CD4-positive, alpha-beta T cell (primary cell): ENCODE results near the gene RBM20. TPM values are rescaled to one million over a fixed set of nuclear protein-coding genes. Genes with fewer than 3 reads are reported as not detected.

ENCODE experiments used
- ATAC-seq: fragments of 200-7000 bp; cut with Tn5 transposase; one replicate; pipeline ENCODE4 v1.10.0; 2022; ENCODE audit warnings: mild to moderate bottlenecking; ENCODE audit not compliant: poor library complexity
- CTCF ChIA-PET: fragments of 350-600 bp; sonication (Branson Sonifier 250); formaldehyde crosslinking; loops from one replicate; lab custom pipeline; 2021; ENCODE audit warnings: antibody characterized with exemption, inconsistent platforms; lab: Charles Lee
- POLR2A ChIA-PET: fragments of 350-600 bp; sonication (Branson Sonifier 250); formaldehyde crosslinking; loops from one replicate; lab custom pipeline; 2021; ENCODE audit warnings: antibody characterized with exemption, inconsistent platforms; lab: Charles Lee
- DNase-seq, 14 experiments: peaks; one replicate each; pipeline ENCODE4 v3.0.0-alpha.2; 2013 to 2020; ENCODE audit warnings: mixed read lengths in 2 of 14
- H3K27ac ChIP-seq, 2 donors: one replicate each; pipeline versions ENCODE4 v1.5.1 to v1.7.0; 2013; ENCODE audit warnings: low read length in 2 of 2, low read depth in 1 of 2, mild to moderate bottlenecking in 1 of 2
- H3K27me3 ChIP-seq, 2 experiments: 1 replicate in 1 of 2; 2 replicates in 1 of 2; pipeline versions ENCODE4 v1.6.1 to v1.7.0; 2013; ENCODE audit warnings: low read length in 2 of 2, control low read depth in 1 of 2, mild to moderate bottlenecking in 1 of 2, moderate library complexity in 1 of 2; ENCODE audit not compliant: insufficient read depth in 2 of 2, control insufficient read depth in 1 of 2
- H3K36me3 ChIP-seq: one replicate; pipeline ENCODE4 v1.6.1; 2013; ENCODE audit warnings: low read length, control low read depth; ENCODE audit not compliant: insufficient read depth
- H3K4me1 ChIP-seq: one replicate; pipeline ENCODE4 v1.6.1; 2013; ENCODE audit warnings: low read length, control low read depth; ENCODE audit not compliant: insufficient read depth
- H3K4me3 ChIP-seq: one replicate; pipeline ENCODE4 v1.5.1; 2013; ENCODE audit warnings: mild to moderate bottlenecking, low read length, moderate library complexity
- H3K9me3 ChIP-seq, 2 experiments: 1 replicate in 1 of 2; 2 replicates in 1 of 2; pipeline versions ENCODE4 v1.6.1 to v1.7.0; 2013; ENCODE audit warnings: low read length in 2 of 2, mild to moderate bottlenecking in 2 of 2, control low read depth in 1 of 2, moderate library complexity in 1 of 2; ENCODE audit not compliant: control insufficient read depth in 1 of 2, insufficient read depth in 1 of 2
- H3K27ac Mint-ChIP-seq: one replicate; pipeline ENCODE4 v1.8.0; 2020; ENCODE audit warnings: mixed read lengths
- H3K27me3 Mint-ChIP-seq: one replicate; pipeline ENCODE4 v1.8.0; 2021; ENCODE audit warnings: mixed read lengths
- H3K36me3 Mint-ChIP-seq: one replicate; pipeline ENCODE4 v1.8.0; 2021; ENCODE audit warnings: low read depth, mixed read lengths
- H3K4me1 Mint-ChIP-seq: one replicate; pipeline ENCODE4 v1.8.0; 2021; ENCODE audit warnings: low read depth, mixed read lengths
- H3K4me3 Mint-ChIP-seq: one replicate; pipeline ENCODE4 v1.8.0; 2020; ENCODE audit warnings: mild to moderate bottlenecking, mixed read lengths
- H3K9me3 Mint-ChIP-seq: one replicate; pipeline ENCODE4 v1.8.0; 2020; ENCODE audit warnings: mixed read lengths
- intact Hi-C, 2 experiments: fragments of 100-400 bp; cut with DNase I in 1 of 2; cut with micrococcal nuclease in 1 of 2; formaldehyde crosslinking; loops; one replicate each; pipeline versions ENCODE4 v1.15.1 to v1.9.0; 2023 to 2025; cut with DNase I, micrococcal nuclease
- total RNA-seq, 174 experiments: library from RNA in 2 of 174; stranded (reverse) in 2 of 174; gene quantifications; one replicate each; pipeline ENCODE4 v1.2.3 and lab custom pipeline; 2021 to 2026
- TF ChIP-seq, protein P1 (sequence below): fragments of 200-600 bp; IDR thresholded peaks from one replicate; pipeline ENCODE4 v1.8.0; 2022; ENCODE audit warnings: antibody characterized with exemption, mild to moderate bottlenecking

RBM20 gene
- total RNA-seq, 2 experiments from 2014 or later, result 0.91 to 1.1 TPM

DNA sequence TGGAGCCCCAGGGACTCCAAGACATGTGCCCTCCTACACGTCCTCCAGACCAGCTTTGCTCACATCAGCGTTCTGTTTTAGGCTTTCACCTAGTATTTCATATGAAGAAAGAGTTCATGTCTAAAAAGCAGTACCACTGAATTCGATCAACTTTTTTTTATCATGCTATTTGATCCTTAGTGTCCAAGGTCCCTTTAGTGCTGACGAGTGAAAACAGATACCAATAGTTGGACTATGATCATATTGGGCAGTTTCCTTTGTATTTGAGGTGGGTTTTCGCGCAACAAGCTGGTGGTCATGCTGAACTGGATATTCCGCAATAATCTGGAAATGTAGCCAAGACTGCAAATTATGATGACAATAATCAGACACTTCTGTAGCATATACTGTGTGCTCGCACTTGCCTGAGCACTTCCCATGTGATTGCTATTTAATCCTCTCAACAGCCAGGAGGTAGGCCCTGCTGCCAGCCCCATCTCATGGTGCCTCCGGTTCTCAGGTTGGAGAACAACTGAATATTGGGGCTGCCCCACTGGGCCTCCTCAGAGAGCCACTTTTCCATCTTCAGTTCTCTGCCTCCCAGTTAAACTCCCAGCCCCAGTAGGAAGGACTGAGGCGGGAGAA lies 65.9 kb downstream of the RBM20 start:
- no peak overlapping the region for H3K27ac Mint-ChIP-seq
- no peaks in the 10 kb centered on the region for H3K9me3 Mint-ChIP-seq
- Histone ChIP-seq H3K27me3 (peaks cover 0 to 2% of the 10 kb centered on the region in 2 experiments), H3K9me3 (no peaks in the 10 kb centered on the region), H3K36me3 (no peaks in the 10 kb centered on the region), H3K27ac (no peak overlapping the region), H3K4me3 (no peak overlapping the region), H3K4me1 (no peaks in the 10 kb centered on the region)
- ATAC-seq (no peak), DNase-seq (no peak)
- H3K36me3 Mint-ChIP-seq, result no peaks in the 10 kb centered on the region
- intact Hi-C loops, result no loop called here
- POLR2A ChIA-PET, result no interaction called here
- H3K27me3 Mint-ChIP-seq, result no peaks in the 10 kb centered on the region
- TF ChIP-seq, protein P1, sequence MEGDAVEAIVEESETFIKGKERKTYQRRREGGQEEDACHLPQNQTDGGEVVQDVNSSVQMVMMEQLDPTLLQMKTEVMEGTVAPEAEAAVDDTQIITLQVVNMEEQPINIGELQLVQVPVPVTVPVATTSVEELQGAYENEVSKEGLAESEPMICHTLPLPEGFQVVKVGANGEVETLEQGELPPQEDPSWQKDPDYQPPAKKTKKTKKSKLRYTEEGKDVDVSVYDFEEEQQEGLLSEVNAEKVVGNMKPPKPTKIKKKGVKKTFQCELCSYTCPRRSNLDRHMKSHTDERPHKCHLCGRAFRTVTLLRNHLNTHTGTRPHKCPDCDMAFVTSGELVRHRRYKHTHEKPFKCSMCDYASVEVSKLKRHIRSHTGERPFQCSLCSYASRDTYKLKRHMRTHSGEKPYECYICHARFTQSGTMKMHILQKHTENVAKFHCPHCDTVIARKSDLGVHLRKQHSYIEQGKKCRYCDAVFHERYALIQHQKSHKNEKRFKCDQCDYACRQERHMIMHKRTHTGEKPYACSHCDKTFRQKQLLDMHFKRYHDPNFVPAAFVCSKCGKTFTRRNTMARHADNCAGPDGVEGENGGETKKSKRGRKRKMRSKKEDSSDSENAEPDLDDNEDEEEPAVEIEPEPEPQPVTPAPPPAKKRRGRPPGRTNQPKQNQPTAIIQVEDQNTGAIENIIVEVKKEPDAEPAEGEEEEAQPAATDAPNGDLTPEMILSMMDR, result no peak
- H3K4me1 Mint-ChIP-seq, result no peaks in the 10 kb centered on the region
- CTCF ChIA-PET, result interaction anchor here (1.5 kb wide), 1 partner anchor 24 kb away, joined by 3 read pairs; no protein-coding TSS in a partner anchor
- no peak overlapping the region for H3K4me3 Mint-ChIP-seq

DNA sequence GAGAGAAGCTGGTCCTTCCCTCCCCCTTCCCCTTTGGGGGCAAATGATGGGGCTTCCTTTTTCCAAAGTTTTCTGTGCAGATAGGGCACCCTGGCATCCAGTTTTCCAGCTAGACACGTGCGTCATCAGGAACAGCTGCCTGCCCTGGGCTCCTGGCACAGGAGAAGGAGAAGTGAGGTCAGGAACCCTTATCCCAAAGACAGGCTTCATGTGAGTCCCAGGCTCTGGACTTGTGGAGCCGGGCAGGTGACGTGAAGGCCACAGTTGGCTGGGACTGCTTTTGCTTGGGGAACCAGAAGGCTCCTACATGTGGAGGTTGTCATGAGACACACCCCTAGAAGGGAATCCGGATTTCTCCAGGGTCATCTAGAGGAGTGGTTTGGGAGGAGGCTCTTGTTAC lies 66.5 kb downstream of the RBM20 start:
- H3K36me3 ChIP-seq, result no peaks in the 10 kb centered on the region
- H3K4me1 Mint-ChIP-seq, result no peaks in the 10 kb centered on the region
- peaks cover 0 to 2% of the 10 kb centered on the region in 2 experiments for H3K27me3 ChIP-seq
- CTCF ChIA-PET, result interaction anchor here (1.5 kb wide), 1 partner anchor 24 kb away, joined by 3 read pairs; no protein-coding TSS in a partner anchor
- no peaks in the 10 kb centered on the region for H3K9me3 ChIP-seq
- ATAC-seq (no peak), DNase-seq (no peak)
- H3K27me3 Mint-ChIP-seq, result no peaks in the 10 kb centered on the region
- TF ChIP-seq, protein P1, result no peak
- POLR2A ChIA-PET, result no interaction called here
- no peaks in the 10 kb centered on the region for H3K4me1 ChIP-seq
- H3K27ac ChIP-seq, result no peak overlapping the region
- H3K4me3 Mint-ChIP-seq, result no peak overlapping the region
- H3K9me3 Mint-ChIP-seq, result no peaks in the 10 kb centered on the region
- no peak overlapping the region for H3K4me3 ChIP-seq
- H3K36me3 Mint-ChIP-seq, result no peaks in the 10 kb centered on the region
- intact Hi-C loops, result no loop called here
- H3K27ac Mint-ChIP-seq, result no peak overlapping the region

DNA sequence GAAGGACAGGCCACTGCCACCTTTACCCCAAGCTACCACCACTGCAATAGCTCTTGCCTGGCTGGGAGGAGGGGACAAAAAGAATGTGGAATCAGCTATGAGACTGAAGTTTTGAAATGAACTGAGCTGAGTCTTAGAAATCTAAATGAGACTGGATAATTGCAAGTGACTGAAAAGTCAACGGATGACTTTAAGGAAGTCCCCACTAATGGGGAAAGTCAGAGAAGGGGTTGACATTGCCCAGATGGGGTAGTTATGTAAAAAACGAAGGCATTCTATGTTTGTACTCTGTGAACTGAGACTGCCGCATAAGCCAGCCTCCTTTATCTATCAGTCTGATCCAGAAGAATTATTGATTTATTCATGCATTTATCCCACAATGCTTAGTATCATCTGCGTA lies 67.2 kb downstream of the RBM20 start:
- H3K27ac ChIP-seq, result no peak overlapping the region
- H3K27me3 ChIP-seq, result peaks cover 0 to 2% of the 10 kb centered on the region in 2 experiments
- H3K36me3 Mint-ChIP-seq, result no peaks in the 10 kb centered on the region
- intact Hi-C loops, result no loop called here
- DNase-seq, result no peak
- TF ChIP-seq, protein P1, result no peak
- no peaks in the 10 kb centered on the region for H3K27me3 Mint-ChIP-seq
- no peak overlapping the region for H3K27ac Mint-ChIP-seq
- no peak overlapping the region for H3K4me3 ChIP-seq
- no peaks in the 10 kb centered on the region for H3K4me1 Mint-ChIP-seq
- no peaks in the 10 kb centered on the region for H3K9me3 Mint-ChIP-seq
- CTCF ChIA-PET, result interaction anchor here (0.6 to 1.5 kb wide), 2 partner anchors 25 to 42 kb away, joined by 3 read pairs; no protein-coding TSS in a partner anchor
- no peaks in the 10 kb centered on the region for H3K36me3 ChIP-seq
- no peak for ATAC-seq
- no peak overlapping the region for H3K4me3 Mint-ChIP-seq
- no peaks in the 10 kb centered on the region for H3K9me3 ChIP-seq
- POLR2A ChIA-PET, result no interaction called here
- no peaks in the 10 kb centered on the region for H3K4me1 ChIP-seq
